GM18502 (cell line): Measurements from ENCODE around the gene TMEM109.
"Not testable (repeated sequence)": the region's sequence is repeated elsewhere in the genome, so short reads cannot be mapped to it uniquely, and the experiment has no call there.

Source experiments
- ATAC-seq: cut with Tn5 transposase; IDR thresholded peaks from one replicate; pipeline ENCODE4 v1.9.1; 2021; ENCODE audit warnings: mild to moderate bottlenecking; ENCODE audit not compliant: unreplicated experiment, poor library complexity

TMEM109 gene

DNA sequence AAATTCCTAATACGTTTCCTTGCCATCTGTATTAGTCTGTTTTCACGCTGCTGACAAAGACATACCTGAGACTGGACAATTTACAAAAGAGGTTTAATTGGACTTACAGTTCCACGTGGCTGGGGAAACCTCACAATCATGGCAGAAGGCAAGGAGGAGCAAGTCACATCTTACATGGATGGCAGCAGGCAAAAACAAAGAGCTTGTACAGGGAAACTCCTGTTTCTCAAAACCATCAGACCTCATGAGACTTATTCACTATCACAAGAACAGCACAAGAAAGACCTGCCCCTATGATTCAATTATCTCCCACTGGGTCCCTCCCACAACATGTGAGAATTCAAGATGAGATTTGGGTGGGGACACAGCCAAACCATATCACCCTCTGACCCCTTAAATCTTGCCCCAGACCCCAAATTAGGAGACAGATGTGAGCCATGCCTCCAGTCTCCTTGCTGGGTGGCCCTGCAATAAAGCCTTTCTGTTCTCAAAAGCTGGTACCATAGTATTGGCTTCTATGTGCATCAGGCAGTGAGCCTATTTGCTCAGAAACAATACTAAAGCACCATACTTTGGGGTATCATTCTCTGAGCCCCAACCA is 4.2 kb upstream of the TMEM109 start:
- not testable (repeated sequence) for ATAC-seq

DNA sequence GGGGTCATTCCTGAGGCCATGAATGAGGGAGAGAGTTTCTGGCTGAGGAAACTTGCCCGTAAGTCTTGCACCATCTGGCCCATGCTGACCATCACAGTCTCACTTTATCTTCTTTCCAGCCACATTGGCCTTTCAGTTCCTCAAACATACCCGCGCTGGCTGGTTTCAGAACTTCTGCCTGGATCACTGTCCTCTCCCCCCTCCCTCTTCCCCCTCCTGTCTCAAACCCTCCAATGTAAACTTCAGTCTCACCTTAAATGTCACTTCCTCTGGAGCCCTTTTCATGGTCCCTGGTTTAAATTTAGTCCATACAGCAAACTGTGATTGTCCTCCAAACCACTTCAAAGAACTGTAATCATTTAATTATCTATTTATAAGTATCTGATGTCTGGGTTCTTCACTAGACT is 3.7 kb upstream of the TMEM109 start:
- peak; percentile 40 for ATAC-seq

- no peak for ATAC-seq
These were observed 3.1 kb upstream of the TMEM109 start for GRCh38 chr11:60910711-60911380.

DNA sequence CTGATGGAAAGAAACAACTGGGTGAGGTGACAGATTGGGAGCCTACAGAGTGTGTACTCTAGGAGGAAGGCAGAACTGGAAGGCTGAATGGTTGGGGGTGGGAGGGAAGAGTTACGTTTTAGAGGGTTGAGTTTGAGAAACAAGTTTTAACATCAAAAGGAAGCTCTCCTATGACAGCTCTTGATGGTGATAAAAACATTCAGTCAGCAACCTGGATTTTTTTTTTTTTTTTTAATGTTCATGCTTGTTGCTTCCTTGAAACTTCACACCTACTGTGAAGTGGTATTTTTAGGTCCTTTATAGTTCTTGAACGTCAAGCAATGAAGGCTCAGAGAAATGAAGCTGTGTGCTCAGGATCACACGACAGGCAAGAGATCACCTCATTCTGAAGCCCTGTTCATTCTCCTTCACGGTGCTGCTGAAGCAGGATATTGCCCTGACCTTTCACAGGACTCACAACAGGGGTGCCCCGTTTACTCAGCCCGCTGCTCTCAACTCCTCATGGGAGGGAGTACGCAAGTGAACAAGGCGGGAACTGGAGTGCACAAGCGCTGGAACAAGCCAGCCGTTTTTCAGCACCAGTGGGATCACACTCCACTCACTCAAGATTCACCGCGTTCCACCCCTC is 1.6 kb upstream of the TMEM109 start:
- ATAC-seq, result no peak

- no peak for ATAC-seq
These were observed 968 bp upstream of the TMEM109 start for GRCh38 chr11:60912851-60913528.

GRCh38 chr11:60914633-60915247 is 782 bp downstream of the TMEM109 start:
- peak; percentile 0 for ATAC-seq

- ATAC-seq, result peak; percentile 55
These were observed 1.4 kb downstream of the TMEM109 start for GRCh38 chr11:60915248-60915914.

- no peak for ATAC-seq
These were observed 2.8 kb downstream of the TMEM109 start for GRCh38 chr11:60916669-60917206.

- no peak for ATAC-seq
These were observed 3.3 kb downstream of the TMEM109 start for GRCh38 chr11:60917267-60917666.

GRCh38 chr11:60918251-60918938 is 4.4 kb downstream of the TMEM109 start:
- ATAC-seq, result no peak

DNA sequence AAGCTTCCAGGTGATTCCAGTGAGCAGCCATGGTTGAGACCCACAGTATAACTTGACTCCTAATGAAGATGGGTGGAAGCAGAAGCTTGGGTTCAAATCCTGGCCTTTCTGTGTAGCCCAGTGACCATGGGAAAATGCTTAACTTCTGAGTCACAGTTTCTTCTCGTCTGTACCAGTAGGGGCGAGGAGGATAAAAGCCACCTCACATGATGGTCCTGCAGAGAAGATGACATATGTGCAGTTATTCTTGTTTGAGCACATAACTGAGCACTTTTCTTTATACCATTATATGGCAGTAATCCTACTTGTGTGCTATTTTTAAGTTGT is 4.9 kb downstream of the TMEM109 start:
- no peak for ATAC-seq

DNA sequence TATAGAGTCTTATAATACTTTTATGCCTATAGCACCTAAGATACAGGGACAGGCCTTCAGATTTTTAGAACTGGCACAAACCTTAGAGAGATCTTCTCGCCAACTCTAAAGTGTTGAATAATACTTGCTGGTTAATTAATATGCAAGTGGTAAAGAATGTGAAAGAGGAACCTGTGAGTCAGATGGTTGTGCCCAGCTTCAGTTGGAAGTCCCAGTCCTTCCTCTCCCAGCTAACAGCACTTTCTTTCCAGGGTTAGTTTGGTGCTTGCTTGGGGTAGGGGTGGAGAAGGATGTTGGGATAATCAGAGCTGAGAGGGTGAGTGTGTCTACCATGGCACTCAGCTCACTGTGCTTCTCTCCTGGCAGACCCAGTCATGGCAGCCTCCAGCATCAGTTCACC is 5.4 kb downstream of the TMEM109 start:
- no peak for ATAC-seq

DNA sequence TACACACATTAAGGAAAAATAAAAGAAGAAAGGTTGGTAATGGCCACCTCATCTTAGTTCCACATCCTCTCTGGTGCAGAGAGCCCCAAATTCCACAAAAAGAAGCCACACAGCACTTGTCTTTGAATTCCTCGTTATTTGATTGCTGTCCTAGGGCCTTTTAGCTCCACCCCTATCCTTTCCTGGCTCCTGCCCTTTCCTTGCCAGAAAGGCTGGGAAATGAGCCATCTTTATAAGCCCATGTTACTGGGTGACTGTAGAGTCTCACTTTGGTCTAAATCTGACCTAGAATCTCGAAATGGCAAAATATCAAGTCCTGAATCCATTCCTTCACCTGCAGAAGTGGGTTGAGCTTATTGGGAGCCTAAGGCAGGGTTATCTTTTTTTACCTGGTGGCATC is 6.0 kb downstream of the TMEM109 start:
- no peak for ATAC-seq

- ATAC-seq, result no peak
These were observed 7.3 kb downstream of the TMEM109 start for GRCh38 chr11:60921259-60921658.

DNA sequence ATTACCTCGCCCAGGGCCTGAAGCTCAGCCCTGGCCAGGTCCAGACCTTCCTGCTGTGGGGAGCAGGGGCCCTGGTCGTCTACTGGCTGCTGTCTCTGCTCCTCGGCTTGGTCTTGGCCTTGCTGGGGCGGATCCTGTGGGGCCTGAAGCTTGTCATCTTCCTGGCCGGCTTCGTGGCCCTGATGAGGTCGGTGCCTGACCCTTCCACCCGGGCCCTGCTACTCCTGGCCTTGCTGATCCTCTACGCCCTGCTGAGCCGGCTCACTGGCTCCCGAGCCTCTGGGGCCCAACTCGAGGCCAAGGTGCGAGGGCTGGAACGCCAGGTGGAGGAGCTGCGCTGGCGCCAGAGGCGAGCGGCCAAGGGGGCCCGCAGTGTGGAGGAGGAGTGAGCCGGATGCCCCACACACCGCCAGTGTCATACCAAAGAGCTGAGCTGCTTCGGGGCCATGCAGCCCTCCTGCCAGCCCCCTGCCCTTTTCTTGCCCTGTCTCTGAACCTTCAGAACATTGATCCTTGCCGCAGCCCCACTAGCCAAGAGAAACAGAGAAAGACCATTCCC is 7.9 kb downstream of the TMEM109 start:
- no peak for ATAC-seq

- no peak for ATAC-seq
These were observed 8.9 kb downstream of the TMEM109 start for GRCh38 chr11:60922906-60923305.

DNA sequence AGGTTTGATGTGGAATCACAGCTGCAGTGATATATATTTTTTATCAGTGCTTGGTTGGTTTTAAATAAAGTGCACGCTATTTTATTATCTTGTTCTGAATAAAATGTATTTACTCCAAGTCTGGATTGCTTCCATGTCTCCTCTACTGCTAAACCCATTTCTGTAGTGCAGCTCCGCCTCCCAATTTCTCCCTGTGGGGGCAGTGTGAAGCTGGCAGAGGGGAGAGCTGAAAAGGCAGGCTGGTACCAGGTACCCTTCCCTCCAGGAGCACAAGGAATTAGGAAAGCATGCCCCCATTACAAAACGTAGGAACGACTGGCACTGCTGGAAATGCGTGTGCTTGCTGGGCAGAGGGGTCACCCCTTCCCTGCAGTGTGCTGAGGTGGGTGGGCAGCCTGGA is 9.4 kb downstream of the TMEM109 start:
- ATAC-seq, result no peak

- no peak for ATAC-seq
These were observed 9.8 kb downstream of the TMEM109 start for GRCh38 chr11:60923800-60924109.

GRCh38 chr11:60924110-60924905 is 10.3 kb downstream of the TMEM109 start, which contains the start of gene TMEM132A:
TMEM132A (plus strand) TSS chr11:60924460; CDS start chr11:60924634, 174 bp downstream.
- peak; percentile 47 for ATAC-seq
